Stomach (tissue), 9 donors: ENCODE results near the gene C2orf68. TPM values are rescaled to one million over a fixed set of nuclear protein-coding genes. Genes with fewer than 3 reads are reported as not detected.
"Not testable (repeated sequence)": the region's sequence is repeated elsewhere in the genome, so short reads cannot be mapped to it uniquely, and the experiment has no call there.

Experiments
- DNase-seq, 2 donors: peaks; one replicate each; pipeline versions ENCODE4 v3.0.0 to v3.0.0-alpha.2; 2013 to 2019
- H3K27ac ChIP-seq, 5 donors: fragments of 200-600 bp in 4 of 5; sonication (generic) in 4 of 5; one replicate each; pipeline ENCODE4 v1.5.1; 2013 to 2019; ENCODE audit warnings: mild to moderate bottlenecking in 1 of 5, moderate library complexity in 1 of 5
- H3K27me3 ChIP-seq, 3 donors: fragments of 200-600 bp; sonication (generic); one replicate each; pipeline ENCODE4 v1.5.1; 2017 to 2019; ENCODE audit warnings: mixed run types in 1 of 3
- H3K36me3 ChIP-seq, 4 donors: fragments of 200-600 bp; sonication (generic); 1 replicate in 3 of 4; 2 replicates in 1 of 4; pipeline ENCODE4 v1.5.1; 2016 to 2019
- H3K4me1 ChIP-seq, 4 donors: fragments of 200-600 bp; sonication (generic); one replicate each; pipeline ENCODE4 v1.5.1; 2016 to 2019
- H3K4me3 ChIP-seq, 4 donors: fragments of 200-600 bp; sonication (generic) in 3 of 4; one replicate each; pipeline ENCODE4 v1.5.1; 2016 to 2019; ENCODE audit warnings: mild to moderate bottlenecking in 1 of 4
- H3K9me3 ChIP-seq, 4 donors: fragments of 200-600 bp; sonication (generic); one replicate each; pipeline ENCODE4 v1.5.1; 2016 to 2019
- CTCF ChIP-seq, 7 experiments: fragments of 450-650 bp in 4 of 7; fragments of 200-600 bp in 3 of 7; sonication (generic) in 3 of 7; IDR thresholded peaks; one replicate each; pipeline ENCODE4 v1.5.1; 2016 to 2019; ENCODE audit warnings: antibody characterized with exemption in 7 of 7, control low read depth in 2 of 7, mild to moderate bottlenecking in 1 of 7
- EP300 ChIP-seq: sonication (generic); formaldehyde crosslinking; IDR thresholded peaks from one replicate; pipeline ENCODE4 v1.6.1; 2017; ENCODE audit warnings: antibody characterized with exemption
- POLR2A ChIP-seq, 4 donors: fragments of 450-650 bp; IDR thresholded peaks; one replicate each; pipeline ENCODE4 v1.6.1; 2016; ENCODE audit warnings: antibody characterized with exemption in 4 of 4, control low read depth in 2 of 4, mild to moderate bottlenecking in 1 of 4, moderate library complexity in 1 of 4
- POLR2AphosphoS5 ChIP-seq, 3 donors: sonication (generic); formaldehyde crosslinking; IDR thresholded peaks; one replicate each; pipeline ENCODE4 v1.6.1; 2016; ENCODE audit warnings: antibody characterized with exemption in 3 of 3
- WGBS, 5 donors: extraction: QIAGEN DNeasy Blood & Tissue Kit in 3 of 5; methylation state at CpG; one replicate each; pipeline versions ENCODE4 v1.1.5 to v1.1.7; 2013 to 2018; 5-methylcytosine and 5-hydroxymethylcytosine counted together
- intact Hi-C: fragments of 100-400 bp; cut with DNase I; formaldehyde crosslinking; loops from one replicate; pipeline ENCODE4 v1.15.1; 2023; ENCODE audit warnings: low total_unique reads
- polyA plus RNA-seq, 3 donors: library from polyadenylated mRNA; stranded (reverse); fragments of 200-250 nt; gene quantifications; one replicate each; pipeline ENCODE4 v1.2.3, GENCODE V29; 2013
- total RNA-seq, 5 donors: library from RNA; depleted of rRNA; stranded (reverse); fragments of >200 nt; gene quantifications; one replicate each; pipeline versions ENCODE4 v1.1.0 to v1.2.3, GENCODE V29; 2014 to 2016
- donor health status: healthy with polysubstance abuse.
- donor health status: Bipolar disorder and iron deficiency.
- donor health status: healthy.

C2orf68 gene
- total and polyA plus RNA-seq, 8 donors = 12.7 to 40.8 (median 20.2) TPM

GRCh38 chr2:85659324-85659981 is 47.6 kb upstream of the C2orf68 start:
- TF ChIP-seq POLR2AphosphoS5 (IDR thresholded peaks at IDR 0.05) (no peak), EP300 (no peak), CTCF (IDR thresholded peaks at IDR 0.05) (no peak)
- no peaks in the 10 kb centered on the region for H3K27me3 ChIP-seq
- peaks cover 0 to 17% (median 4%) of the 10 kb centered on the region in 4 donors for H3K4me1 ChIP-seq
- H3K27ac ChIP-seq = peak overlapping the region in 1 of 5 donors; percentile 1
- no peak for DNase-seq
- no peaks in the 10 kb centered on the region for H3K9me3 ChIP-seq
- H3K36me3 ChIP-seq = peaks cover 2 to 41% (median 36%) of the 10 kb centered on the region in 4 donors
- no peak overlapping the region for H3K4me3 ChIP-seq
- 80 to 95% (median 89%) methylated on average over 9 to 13 of the region's 13 CpGs for WGBS, 5 donors
- intact Hi-C loops = no loop called here

DNA sequence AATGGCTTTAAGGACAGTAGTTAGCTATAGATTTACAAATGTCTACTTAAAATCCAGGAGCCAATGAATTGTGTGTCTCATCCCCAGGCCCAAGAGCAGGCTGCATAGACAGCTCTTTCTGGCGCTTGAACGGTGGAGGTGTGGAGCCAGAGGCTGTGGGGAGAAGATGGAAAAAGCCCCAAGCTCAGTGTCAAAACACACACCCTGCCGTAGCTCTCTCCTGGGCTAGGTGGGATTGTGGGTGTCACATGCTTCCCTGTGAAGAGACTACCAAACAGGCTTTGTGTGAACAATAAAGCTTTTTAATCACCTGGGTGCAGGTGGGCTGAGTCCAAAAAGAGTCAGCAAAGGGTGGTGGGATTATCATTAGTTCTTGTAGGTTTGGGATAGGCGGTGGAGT is 45.5 kb upstream of the C2orf68 start:
- DNase-seq, H3K4me3 ChIP-seq, H3K27me3 ChIP-seq, H3K9me3 ChIP-seq, H3K27ac ChIP-seq, intact Hi-C loops: not testable (repeated sequence)
- 92 to 95% (median 92%) methylated on average over 4 of the region's 4 CpGs for WGBS, 5 donors
- Histone ChIP-seq H3K4me1 (peaks cover 0 to 12% (median 0%) of the 10 kb centered on the region in 4 donors), H3K36me3 (peaks cover 2 to 61% (median 54%) of the 10 kb centered on the region in 4 donors)

- peaks cover 2 to 70% (median 64%) of the 10 kb centered on the region in 4 donors for H3K36me3 ChIP-seq
- H3K27ac ChIP-seq = no peak overlapping the region
- H3K27me3 ChIP-seq = no peaks in the 10 kb centered on the region
- TF ChIP-seq POLR2A (IDR thresholded peaks at IDR 0.05) (no peak), CTCF (IDR thresholded peaks at IDR 0.05) (no peak), POLR2AphosphoS5 (IDR thresholded peaks at IDR 0.05) (no peak)
- H3K9me3 ChIP-seq = no peaks in the 10 kb centered on the region
- DNase-seq = no peak
- peaks cover 0 to 4% (median 0%) of the 10 kb centered on the region in 4 donors for H3K4me1 ChIP-seq
- intact Hi-C loops = no loop called here
- no peak overlapping the region for H3K4me3 ChIP-seq
- 88 to 96% (median 89%) methylated on average over 3 of the region's 3 CpGs for WGBS, 5 donors
Measured at GRCh38 chr2:85656468-85656867, 44.6 kb upstream of the C2orf68 start.

GRCh38 chr2:85655961-85656417 is 44.1 kb upstream of the C2orf68 start:
- no peak overlapping the region for H3K4me3 ChIP-seq
- no peaks in the 10 kb centered on the region for H3K27me3 ChIP-seq
- no peak overlapping the region for H3K27ac ChIP-seq
- DNase-seq = no peak
- no peaks in the 10 kb centered on the region for H3K4me1 ChIP-seq
- peaks cover 2 to 72% (median 68%) of the 10 kb centered on the region in 4 donors for H3K36me3 ChIP-seq
- TF ChIP-seq EP300 = no peak
- TF ChIP-seq POLR2A (IDR thresholded peaks at IDR 0.05) = no peak
- no peak for TF ChIP-seq POLR2AphosphoS5 (IDR thresholded peaks at IDR 0.05)
- TF ChIP-seq CTCF (IDR thresholded peaks at IDR 0.05) = no peak
- intact Hi-C loops = no loop called here
- H3K9me3 ChIP-seq = no peaks in the 10 kb centered on the region
- 83 to 92% (median 89%) methylated on average over 7 of the region's 7 CpGs for WGBS, 5 donors

GRCh38 chr2:85653996-85654395 is 42.1 kb upstream of the C2orf68 start:
- intact Hi-C loops = no loop called here
- Histone ChIP-seq H3K4me3 (no peak overlapping the region), H3K4me1 (no peaks in the 10 kb centered on the region), H3K9me3 (no peaks in the 10 kb centered on the region), H3K27ac (no peak overlapping the region), H3K27me3 (no peaks in the 10 kb centered on the region), H3K36me3 (peaks cover 13 to 85% (median 84%) of the 10 kb centered on the region in 4 donors)
- WGBS, 5 donors = 78 to 85% (median 83%) methylated on average over 3 of the region's 3 CpGs
- no peak for DNase-seq
- TF ChIP-seq EP300 (no peak), POLR2A (IDR thresholded peaks at IDR 0.05) (no peak), CTCF (IDR thresholded peaks at IDR 0.05) (no peak)
